Measurements from ENCODE around the gene DACH1.

Gene DACH1

DNA sequence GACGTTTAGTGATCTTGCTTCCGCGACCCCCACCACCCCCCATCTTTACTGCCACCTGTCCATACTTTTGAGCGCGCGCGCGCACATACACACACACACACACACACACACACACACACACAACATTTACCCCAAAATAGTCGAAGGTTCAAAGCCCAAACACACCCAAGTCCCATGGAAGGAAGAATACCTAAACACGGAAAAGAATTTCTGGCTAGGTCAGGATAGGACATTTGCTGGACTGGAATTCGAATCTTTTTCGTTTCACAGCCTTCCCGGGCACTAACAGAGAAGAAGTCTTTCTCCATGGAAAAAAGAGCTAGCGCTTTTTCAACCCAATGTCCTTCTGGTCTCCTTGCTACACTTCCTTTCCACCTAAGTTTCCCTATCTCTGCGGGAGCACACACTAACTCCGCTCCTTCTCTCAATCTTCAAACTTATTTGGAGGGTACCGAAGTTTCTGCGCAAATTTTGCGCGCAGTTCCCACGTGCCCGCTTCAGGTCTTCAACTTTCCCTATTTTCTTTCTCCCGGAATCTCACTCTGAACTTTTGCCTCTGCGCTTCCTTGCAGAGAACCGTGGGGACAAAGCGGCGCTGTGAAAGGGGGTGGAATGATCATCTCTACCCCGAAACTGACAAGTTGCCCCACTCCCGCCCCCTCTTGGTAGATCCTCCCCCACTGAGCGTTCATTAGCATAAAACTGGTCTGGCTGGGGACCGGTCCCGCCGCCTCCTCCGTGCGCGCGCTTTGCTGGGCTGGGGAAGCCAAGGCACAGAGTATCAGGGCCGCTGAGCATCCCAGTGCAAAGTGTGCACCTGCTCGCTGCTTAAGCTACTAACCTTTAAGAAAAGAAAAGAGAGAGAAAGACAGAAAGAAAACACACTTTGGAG lies 2.7 kb downstream of the DACH1 start (continued):
- 0 out of 2 replicates have a peak, but pooled peaks have one; percentile 68 for TF ChIP-seq GLI4 (tag by site-specific recombination; IDR thresholded peaks at IDR 0.05)
- TF ChIP-seq ZNF10 (tag by site-specific recombination; IDR thresholded peaks at IDR 0.05): no peak
- no peak for TF ChIP-seq ZNF621 (tag by site-specific recombination; IDR thresholded peaks at IDR 0.05)
- no peak for TF ChIP-seq ZNF133 (tag by site-specific recombination; IDR thresholded peaks at IDR 0.05)
- TF ChIP-seq ZNF404 (tag by site-specific recombination; IDR thresholded peaks at IDR 0.05): no peak
- TF ChIP-seq ZNF560 (tag by site-specific recombination; IDR thresholded peaks at IDR 0.05; ENCODE audit: borderline replicate concordance): no peak
- TF ChIP-seq SALL2 (tag by site-specific recombination; IDR thresholded peaks at IDR 0.05; ENCODE audit: borderline replicate concordance): no peak
- no peak for TF ChIP-seq ZNF544 (tag by site-specific recombination; IDR thresholded peaks at IDR 0.05)
- TF ChIP-seq KLF1 (tag by site-specific recombination; IDR thresholded peaks at IDR 0.05): no peak
- TF ChIP-seq, protein P1, sequence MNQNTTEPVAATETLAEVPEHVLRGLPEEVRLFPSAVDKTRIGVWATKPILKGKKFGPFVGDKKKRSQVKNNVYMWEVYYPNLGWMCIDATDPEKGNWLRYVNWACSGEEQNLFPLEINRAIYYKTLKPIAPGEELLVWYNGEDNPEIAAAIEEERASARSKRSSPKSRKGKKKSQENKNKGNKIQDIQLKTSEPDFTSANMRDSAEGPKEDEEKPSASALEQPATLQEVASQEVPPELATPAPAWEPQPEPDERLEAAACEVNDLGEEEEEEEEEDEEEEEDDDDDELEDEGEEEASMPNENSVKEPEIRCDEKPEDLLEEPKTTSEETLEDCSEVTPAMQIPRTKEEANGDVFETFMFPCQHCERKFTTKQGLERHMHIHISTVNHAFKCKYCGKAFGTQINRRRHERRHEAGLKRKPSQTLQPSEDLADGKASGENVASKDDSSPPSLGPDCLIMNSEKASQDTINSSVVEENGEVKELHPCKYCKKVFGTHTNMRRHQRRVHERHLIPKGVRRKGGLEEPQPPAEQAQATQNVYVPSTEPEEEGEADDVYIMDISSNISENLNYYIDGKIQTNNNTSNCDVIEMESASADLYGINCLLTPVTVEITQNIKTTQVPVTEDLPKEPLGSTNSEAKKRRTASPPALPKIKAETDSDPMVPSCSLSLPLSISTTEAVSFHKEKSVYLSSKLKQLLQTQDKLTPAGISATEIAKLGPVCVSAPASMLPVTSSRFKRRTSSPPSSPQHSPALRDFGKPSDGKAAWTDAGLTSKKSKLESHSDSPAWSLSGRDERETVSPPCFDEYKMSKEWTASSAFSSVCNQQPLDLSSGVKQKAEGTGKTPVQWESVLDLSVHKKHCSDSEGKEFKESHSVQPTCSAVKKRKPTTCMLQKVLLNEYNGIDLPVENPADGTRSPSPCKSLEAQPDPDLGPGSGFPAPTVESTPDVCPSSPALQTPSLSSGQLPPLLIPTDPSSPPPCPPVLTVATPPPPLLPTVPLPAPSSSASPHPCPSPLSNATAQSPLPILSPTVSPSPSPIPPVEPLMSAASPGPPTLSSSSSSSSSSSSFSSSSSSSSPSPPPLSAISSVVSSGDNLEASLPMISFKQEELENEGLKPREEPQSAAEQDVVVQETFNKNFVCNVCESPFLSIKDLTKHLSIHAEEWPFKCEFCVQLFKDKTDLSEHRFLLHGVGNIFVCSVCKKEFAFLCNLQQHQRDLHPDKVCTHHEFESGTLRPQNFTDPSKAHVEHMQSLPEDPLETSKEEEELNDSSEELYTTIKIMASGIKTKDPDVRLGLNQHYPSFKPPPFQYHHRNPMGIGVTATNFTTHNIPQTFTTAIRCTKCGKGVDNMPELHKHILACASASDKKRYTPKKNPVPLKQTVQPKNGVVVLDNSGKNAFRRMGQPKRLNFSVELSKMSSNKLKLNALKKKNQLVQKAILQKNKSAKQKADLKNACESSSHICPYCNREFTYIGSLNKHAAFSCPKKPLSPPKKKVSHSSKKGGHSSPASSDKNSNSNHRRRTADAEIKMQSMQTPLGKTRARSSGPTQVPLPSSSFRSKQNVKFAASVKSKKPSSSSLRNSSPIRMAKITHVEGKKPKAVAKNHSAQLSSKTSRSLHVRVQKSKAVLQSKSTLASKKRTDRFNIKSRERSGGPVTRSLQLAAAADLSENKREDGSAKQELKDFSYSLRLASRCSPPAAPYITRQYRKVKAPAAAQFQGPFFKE (tag by site-specific recombination; IDR thresholded peaks at IDR 0.05; ENCODE audit: borderline replicate concordance): no peak
- TF ChIP-seq SP2 (tag by site-specific recombination; IDR thresholded peaks at IDR 0.05): peak; percentile 41
- no peak for TF ChIP-seq MZF1 (tag by site-specific recombination; IDR thresholded peaks at IDR 0.05; ENCODE audit: borderline replicate concordance)
- TF ChIP-seq ZSCAN16 (tag by site-specific recombination; IDR thresholded peaks at IDR 0.05): no peak
- no peak for TF ChIP-seq ZNF654 (tag by site-specific recombination; IDR thresholded peaks at IDR 0.05; ENCODE audit: low read depth)
- TF ChIP-seq ZNF24 (tag by site-specific recombination; IDR thresholded peaks at IDR 0.05): peak; percentile 32; the same call in 1 of the 2 replicates
- TF ChIP-seq ZNF221 (tag by site-specific recombination; IDR thresholded peaks at IDR 0.05; ENCODE audit: borderline replicate concordance): no peak
- TF ChIP-seq, protein P2, sequence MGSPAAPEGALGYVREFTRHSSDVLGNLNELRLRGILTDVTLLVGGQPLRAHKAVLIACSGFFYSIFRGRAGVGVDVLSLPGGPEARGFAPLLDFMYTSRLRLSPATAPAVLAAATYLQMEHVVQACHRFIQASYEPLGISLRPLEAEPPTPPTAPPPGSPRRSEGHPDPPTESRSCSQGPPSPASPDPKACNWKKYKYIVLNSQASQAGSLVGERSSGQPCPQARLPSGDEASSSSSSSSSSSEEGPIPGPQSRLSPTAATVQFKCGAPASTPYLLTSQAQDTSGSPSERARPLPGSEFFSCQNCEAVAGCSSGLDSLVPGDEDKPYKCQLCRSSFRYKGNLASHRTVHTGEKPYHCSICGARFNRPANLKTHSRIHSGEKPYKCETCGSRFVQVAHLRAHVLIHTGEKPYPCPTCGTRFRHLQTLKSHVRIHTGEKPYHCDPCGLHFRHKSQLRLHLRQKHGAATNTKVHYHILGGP (tag by site-specific recombination; IDR thresholded peaks at IDR 0.05): no peak
- no peak for TF ChIP-seq ZIC2 (tag by site-specific recombination; IDR thresholded peaks at IDR 0.05)
- TF ChIP-seq SETDB1 (IDR thresholded peaks at IDR 0.05; ENCODE audit: insufficient read length, low read length): no peak
- TF ChIP-seq ZNF777 (tag by site-specific recombination; IDR thresholded peaks at IDR 0.05; ENCODE audit: borderline replicate concordance): no peak
- TF ChIP-seq ZNF37A (tag by site-specific recombination; IDR thresholded peaks at IDR 0.05): no peak
- TF ChIP-seq, protein P3, sequence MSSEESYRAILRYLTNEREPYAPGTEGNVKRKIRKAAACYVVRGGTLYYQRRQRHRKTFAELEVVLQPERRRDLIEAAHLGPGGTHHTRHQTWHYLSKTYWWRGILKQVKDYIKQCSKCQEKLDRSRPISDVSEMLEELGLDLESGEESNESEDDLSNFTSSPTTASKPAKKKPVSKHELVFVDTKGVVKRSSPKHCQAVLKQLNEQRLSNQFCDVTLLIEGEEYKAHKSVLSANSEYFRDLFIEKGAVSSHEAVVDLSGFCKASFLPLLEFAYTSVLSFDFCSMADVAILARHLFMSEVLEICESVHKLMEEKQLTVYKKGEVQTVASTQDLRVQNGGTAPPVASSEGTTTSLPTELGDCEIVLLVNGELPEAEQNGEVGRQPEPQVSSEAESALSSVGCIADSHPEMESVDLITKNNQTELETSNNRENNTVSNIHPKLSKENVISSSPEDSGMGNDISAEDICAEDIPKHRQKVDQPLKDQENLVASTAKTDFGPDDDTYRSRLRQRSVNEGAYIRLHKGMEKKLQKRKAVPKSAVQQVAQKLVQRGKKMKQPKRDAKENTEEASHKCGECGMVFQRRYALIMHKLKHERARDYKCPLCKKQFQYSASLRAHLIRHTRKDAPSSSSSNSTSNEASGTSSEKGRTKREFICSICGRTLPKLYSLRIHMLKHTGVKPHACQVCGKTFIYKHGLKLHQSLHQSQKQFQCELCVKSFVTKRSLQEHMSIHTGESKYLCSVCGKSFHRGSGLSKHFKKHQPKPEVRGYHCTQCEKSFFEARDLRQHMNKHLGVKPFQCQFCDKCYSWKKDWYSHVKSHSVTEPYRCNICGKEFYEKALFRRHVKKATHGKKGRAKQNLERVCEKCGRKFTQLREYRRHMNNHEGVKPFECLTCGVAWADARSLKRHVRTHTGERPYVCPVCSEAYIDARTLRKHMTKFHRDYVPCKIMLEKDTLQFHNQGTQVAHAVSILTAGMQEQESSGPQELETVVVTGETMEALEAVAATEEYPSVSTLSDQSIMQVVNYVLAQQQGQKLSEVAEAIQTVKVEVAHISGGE (tag by site-specific recombination; conservative IDR thresholded peaks at IDR 0.05; ENCODE audit: low read depth): no peak
- no peak; the same call in 1 of the 2 replicates for TF ChIP-seq ZBTB1 (tag by site-specific recombination; IDR thresholded peaks at IDR 0.05)
- TF ChIP-seq SP7 (tag by site-specific recombination; IDR thresholded peaks at IDR 0.05): peak; percentile 65
- TF ChIP-seq ZNF473 (tag by site-specific recombination; IDR thresholded peaks at IDR 0.05): no peak
- no peak for TF ChIP-seq YY1 (tag by site-specific recombination; IDR thresholded peaks at IDR 0.05)
- TF ChIP-seq, protein P4, sequence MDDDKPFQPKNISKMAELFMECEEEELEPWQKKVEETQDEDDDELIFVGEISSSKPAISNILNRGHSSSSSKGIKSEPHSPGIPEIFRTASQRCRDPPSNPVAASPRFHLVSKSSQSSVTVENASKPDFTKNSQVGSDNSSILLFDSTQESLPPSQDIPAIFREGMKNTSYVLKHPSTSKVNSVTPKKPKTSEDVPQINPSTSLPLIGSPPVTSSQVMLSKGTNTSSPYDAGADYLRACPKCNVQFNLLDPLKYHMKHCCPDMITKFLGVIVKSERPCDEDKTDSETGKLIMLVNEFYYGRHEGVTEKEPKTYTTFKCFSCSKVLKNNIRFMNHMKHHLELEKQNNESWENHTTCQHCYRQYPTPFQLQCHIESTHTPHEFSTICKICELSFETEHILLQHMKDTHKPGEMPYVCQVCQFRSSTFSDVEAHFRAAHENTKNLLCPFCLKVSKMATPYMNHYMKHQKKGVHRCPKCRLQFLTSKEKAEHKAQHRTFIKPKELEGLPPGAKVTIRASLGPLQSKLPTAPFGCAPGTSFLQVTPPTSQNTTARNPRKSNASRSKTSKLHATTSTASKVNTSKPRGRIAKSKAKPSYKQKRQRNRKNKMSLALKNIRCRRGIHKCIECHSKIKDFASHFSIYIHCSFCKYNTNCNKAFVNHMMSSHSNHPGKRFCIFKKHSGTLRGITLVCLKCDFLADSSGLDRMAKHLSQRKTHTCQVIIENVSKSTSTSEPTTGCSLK (tag by site-specific recombination; IDR thresholded peaks at IDR 0.05): no peak
